GM19035 (cell line): ENCODE data around the gene SORCS2.

ENCODE experiments used
- ATAC-seq: cut with Tn5 transposase; IDR thresholded peaks from one replicate; pipeline ENCODE4 v1.9.1; 2021; ENCODE audit not compliant: unreplicated experiment

SORCS2 gene

DNA sequence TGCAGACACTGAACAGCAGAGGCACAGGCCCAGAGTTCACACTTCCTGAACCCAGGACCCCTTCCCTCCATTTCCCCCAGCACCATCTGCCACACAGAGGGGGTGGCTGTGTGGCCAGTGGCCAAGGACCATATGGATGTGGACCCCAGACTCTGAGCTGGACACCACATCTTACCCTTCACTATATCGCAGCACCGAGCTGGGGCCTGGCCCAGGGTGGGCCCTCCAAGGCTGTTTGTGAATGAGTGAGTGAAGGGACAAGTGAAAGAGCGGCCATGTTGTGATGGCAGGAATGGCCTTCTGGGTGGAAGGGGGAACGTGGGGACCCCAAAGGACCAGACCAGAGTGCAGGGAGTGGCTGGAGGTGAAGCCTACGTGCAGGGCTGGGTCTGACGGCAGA, 498.7 kb downstream of the SORCS2 start:
- no peak for ATAC-seq

DNA sequence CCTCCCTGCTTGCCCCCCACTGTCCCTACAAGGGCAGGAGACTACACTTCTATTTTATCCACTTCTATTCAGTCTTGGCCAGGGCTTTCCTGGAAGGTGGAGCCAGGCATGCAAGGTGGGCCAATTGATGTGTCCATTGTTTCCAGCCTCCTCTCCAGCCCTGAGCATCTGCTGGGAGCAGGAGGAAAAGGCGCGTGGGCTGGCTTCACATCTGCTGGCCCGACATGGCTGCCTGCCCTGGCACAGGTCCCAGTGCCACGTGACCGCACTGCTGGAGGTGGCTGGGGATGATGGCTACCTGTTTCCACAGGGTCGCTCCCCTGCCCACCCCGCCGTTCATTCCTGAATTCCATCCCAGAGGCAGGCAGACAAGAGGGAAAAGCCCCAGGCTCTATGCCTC, 499.6 kb downstream of the SORCS2 start:
- ATAC-seq = no peak

DNA sequence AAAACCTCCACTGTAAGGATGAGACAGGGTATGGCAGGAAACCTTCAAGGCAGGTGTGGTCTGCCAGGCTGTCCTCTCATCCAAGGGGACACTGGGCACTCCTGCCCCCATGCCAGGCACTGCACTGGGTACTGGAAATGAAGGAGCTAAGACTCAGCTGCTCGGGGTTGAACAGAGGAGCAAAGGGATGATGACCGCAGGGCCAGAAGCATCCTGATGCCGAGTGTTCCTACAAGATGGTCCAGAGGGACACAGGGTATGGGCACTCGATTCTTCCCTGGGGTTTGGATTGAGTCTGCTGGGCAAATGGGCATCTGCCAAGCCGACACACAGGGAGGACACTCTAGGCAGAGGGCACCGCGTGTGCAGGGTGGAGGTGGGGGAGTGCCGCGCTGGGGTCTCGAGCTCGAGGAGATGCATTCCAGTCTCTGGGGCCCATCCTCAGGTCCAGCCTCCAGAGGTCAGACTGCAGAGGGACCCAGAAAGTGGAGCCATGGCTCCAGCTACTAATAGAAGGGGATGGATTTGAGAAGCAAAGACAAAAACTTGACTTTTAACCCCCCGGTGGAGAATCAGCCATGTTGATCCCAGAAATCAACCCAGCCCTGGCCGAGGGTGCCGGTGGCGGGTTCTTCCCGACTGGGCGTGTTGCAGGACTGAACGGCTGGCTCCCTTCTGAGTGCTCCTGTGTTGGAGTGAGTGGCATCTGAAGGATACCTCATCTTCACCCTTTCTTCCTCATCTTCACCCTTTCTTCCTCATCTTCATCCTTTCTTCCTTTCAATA, 500.3 kb downstream of the SORCS2 start:
- ATAC-seq = no peak

DNA sequence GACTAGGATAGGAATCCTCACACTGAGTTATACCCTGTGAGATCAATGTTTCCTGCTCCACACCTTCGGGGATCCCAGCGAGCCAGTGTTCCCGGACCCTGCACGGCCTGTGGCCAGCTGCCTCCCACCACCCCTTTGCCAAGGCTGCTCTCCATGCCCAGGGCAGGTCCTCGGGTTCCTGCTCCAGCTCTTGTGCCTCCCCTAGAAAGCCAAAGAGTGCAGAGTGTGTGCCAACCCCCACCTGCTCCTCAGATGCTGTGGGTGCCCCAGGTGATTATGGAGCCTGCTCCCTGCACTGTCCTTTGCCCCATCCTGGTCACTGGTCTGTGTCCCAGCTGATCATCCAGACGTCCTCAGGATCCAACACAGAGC, 500.9 kb downstream of the SORCS2 start:
- ATAC-seq = no peak

DNA sequence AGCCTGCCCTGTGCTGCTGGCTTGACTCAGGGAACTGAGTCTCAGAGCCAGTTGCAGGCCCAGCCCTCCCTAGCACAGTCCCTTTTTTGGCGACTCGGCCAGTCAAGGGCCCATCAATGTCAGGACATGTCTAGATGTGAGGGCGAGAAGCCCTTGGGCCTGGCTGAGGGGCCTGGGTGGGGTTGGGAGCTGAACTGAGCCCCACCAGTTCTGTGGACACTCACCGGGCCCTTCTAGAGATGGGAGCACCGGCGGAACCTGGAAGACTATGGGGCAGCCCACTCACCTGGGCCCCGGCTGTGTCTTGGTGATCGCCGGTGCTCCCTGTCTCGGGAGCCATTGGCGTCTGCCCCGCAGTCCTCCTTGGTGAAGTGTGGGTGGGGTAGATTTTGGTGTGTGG, 501.4 kb downstream of the SORCS2 start:
- no peak for ATAC-seq

DNA sequence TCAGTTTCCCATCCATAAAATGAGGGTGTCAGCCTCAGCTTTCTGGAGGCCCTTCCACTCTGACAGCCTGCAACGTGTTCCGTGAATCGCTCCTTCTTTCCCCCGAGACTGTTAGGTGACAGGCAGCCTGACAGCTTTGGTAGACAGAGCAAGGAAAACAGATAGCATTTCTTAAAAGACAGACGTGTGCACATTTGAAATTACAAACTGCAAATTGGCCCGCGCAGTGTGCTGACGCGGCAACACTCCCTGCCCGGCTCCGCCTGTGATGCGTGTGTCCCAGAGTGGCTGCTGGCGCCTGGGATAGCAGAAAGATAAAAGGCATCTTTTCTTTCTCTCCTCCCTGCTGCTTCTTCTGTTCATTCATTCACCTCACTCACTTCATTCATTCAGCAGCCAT, 502.0 kb downstream of the SORCS2 start:
- no peak for ATAC-seq

DNA sequence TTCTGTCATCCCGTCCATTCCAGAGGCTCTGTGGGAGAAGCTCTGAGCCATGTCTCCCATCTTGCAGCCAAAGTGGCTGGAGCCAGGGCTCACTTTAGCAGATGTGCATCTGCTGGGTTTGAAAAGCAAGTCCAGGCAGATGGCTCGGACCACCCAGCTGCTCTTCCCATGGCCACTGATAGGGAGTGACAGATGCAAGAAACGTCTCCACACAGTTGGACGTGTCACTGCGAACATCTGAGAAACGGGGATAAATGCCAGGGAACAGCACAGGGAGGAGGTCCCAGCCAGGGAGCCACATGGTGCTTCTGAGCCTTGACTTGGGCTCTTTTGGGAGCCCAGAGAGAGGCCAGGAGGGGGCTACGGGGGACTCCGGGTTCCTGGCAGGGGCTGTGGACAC, 505.0 kb downstream of the SORCS2 start:
- ATAC-seq = no peak

DNA sequence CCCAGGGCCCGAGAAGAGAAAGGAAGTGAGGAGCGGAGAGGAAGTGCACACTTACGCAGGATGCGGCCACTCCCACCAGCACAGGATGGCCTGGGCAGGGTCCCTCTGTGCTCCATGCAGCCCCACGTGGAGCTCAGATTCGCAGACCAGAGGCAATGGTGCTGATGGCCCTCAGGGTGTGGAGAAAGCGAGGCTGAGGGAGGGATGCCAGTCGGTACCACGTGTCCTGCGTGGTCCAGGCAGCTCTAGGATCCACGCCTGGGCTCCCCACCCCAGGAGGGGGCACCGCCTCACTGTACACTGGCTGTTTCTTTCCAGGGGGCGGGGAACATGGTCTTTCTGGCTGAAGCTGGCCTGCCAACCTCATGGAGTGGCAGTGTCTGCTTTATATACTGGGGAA, 505.5 kb downstream of the SORCS2 start:
- ATAC-seq = no peak

DNA sequence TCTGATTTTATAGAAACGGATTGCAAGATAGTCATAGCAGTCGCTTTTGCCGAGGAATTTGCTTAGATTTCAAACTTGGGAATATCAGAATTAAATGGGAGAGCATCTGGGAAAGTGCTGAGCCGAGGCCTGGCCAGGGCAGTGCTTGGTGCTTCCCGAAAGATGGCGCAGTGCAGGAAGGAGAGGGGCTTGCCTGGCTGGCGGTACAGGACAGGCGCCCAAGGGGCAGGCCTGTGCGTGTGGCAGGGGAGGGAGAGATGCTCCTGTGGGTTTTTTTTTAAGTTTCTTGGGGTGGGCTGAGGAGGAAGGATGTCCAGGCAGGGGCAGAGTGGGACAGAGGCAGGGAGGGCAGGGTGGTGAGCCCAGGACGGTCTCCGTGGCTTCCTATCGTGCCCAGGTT, 506.2 kb downstream of the SORCS2 start:
- ATAC-seq = no peak

DNA sequence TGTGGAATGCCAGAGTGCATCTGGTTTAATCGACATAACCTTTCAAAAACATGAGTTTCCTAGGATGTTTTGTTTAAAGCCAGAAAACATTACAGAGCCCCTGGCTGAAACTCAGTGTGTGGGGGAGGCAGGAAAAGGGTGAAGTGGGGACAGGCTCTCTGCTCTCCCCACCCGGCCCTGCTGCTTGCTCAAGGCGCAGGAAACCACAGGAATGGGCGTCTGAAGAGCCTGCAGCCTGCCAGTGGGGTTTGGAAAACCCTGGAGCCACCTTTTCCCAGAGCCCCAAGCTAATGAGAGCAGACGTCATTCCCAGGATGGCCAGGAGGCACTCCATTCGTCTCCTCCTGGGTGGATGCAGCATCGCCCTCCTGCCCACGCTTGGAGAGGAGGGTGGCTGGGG, 506.7 kb downstream of the SORCS2 start:
- ATAC-seq = no peak

DNA sequence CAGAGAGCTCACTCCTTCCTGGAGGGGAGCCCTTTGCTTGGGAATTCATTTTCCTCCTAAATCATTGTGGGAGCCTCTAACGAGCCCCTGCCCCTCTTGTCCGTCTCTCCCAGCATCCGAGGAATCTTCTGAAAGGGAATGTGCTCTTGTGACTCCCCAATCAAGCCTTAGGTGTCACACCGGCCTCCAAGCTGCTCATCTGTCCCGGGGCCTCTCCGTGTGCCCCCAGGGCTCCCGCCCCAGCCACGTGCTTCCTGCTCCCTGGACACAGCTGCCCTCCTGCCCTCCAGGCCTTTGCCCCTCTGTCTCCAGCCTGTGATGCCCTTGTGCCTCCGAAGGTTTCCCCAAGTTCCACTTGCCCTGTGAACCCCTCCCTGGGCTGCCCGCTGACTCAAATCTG, 507.5 kb downstream of the SORCS2 start:
- ATAC-seq = no peak

DNA sequence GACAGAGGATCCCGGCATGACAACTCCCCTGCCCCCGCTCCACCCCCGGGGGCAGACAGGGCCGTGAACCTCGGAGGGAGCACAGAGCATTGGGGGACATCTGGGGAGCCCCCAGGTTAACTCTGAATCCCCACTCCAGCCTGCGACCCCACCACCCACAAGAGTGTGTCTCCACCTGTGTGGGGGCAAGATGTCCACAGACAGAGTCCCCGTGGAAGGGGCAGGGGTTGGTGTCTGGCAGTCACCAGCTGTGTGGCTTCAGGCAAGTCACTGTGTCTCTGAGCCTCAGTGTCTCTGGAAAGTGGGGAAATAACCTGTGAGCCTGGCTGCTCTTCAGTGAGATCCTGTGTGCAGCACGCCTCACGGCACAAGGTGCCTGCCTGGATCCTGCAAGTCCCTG, 508.3 kb downstream of the SORCS2 start:
- ATAC-seq = no peak

DNA sequence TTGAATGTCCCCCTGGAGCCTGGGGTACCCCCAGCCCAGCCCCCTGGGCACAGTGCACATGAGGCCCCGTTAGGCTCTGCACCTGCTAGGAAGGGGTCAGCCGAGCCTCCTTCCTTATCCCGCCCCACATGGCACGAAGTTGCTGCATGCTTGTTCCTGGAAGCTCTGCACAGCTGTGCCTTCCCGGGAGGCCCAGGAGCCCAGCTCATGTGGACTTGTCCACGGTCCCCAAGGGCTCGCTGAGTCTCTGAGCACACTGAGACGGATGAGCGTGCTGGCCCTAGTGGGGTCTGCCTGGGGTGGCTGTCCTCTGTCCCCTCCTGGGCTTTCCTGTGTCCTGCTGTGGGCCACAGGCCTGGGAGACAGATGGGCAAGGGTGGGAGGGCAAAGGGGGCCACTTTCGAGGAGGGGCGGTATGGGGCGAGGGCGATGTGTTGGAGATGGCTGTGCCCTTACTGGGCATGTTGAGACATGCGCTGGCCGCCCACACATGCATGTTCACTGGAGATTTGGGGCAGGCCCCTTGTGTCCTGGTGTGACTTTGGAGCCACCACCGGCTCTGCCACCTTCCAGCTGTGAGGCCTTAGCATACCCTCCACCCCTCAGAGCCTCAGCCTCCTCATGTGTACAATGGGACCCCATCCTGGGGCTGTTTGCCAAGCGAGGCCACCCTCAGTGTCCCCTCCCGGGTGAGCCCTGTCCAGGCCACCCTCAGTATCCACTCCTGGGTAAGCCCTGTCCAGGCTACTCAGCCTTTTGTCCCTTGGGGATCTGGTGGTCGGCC, 509.7 kb downstream of the SORCS2 start:
- no peak for ATAC-seq

DNA sequence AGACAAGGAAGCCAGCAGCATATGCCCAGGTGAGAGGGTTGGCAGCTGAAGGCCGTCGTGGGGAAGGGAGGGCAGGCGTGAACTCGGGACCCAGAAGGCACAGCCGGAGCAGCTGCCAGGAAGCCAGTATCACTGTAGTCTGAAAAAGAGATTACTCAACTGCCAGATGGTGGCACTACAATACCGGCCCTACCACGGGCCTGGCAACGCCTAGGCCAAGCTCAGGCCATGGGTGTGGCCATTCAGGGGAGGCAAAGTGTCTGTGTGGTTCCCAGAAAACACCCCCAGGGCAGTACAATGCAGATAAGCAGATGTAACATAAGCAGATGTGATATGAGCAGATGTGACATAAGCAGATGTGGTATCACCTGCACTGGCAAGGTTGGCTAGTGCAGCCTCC, 511.4 kb downstream of the SORCS2 start:
- no peak for ATAC-seq

DNA sequence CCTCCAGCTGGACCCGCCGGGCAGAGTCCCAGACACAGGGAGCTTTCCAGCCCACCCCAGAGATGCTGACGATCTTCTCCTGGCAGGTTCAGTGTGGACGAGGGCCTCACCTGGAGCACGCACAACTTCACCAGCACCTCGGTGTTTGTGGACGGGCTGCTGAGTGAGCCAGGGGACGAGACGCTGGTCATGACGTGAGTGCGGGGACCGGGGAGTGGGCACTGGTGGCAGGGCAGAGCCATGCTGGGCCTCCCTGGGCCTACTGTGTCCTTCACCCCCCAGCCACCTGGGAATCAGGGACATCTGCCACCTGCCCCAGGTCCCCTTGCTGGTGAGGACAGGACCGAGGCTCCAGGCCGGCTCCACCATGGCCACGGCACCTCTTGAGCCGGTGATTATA, 511.8 kb downstream of the SORCS2 start:
- no peak for ATAC-seq

DNA sequence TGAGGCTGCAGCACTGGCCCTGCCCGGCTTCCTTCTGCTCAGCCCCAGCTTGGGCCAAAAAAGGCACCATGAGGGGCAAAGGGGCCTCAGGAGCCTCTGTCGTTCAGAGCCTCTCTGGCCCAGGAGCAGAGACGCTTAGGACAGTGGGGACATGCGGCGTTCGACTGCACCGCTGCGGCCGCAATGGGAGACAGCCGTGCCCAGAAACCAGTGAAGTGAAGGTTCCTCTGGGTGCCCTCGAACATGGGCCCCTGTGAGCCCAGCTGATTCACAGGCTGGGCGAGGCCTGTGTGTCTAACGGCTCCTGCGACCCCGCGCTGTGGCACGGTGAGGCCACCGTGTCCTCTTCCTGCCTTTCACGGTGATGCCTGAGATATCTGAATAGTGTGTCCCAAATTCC, 512.3 kb downstream of the SORCS2 start:
- no peak for ATAC-seq

DNA sequence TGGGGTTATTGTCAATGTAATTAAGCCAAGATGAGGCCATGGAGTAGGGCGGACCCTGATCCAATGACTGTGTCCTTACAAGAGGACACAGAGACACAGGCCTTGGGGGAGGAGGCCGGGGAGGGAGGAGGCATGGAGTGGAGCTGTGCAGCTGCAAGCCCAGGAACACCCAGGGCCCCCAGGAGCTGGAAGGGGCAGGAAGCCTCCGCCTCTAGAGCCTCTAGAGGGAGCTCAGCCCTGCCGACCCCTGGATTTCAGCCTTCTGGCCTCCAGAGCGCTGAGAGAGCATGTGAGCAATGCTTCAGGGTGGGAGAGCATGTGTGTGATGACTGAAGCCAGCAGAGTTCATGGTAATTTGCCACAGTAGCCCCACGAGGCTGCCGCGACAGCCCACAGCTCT, 512.7 kb downstream of the SORCS2 start:
- no peak for ATAC-seq

DNA sequence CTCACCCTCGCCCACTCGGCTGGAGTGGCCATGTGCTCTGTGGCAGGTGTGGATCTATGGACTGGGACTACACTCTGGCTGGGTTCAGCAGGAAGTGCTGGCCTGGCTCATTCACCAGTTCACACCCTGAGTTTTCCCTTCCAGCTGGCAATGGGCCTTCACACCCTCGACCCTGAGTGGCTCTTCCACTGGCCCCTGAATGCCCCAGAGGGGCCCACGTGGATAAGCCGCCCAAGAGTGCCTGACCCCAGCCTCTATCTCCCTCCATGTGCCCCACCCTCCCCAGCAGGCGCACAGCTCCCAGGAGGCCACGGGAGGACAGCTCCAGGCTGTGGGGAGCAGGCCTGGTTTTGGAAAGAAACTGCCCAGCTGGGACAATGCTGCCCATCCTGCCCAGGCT, 513.3 kb downstream of the SORCS2 start:
- ATAC-seq = no peak

DNA sequence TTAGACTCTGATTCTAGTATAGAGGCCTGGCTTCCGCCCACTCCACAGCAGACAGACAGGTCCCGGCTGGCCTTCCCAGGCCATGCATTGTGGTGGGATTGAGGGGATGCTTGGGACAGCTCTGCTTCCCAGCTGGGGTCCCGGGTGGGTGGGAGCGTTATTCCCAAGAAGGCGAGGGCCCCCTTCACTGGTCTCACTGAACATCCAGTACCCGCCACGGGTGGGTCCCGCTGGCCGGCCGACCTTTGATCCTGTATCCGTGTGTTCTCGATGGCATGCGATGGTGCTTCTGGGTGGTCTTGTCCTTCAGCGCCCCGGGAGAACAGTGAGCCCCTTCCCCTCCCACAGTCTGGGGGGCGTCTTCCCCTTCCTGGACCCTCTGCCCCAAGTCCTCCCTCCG, 515.9 kb downstream of the SORCS2 start:
- no peak for ATAC-seq

DNA sequence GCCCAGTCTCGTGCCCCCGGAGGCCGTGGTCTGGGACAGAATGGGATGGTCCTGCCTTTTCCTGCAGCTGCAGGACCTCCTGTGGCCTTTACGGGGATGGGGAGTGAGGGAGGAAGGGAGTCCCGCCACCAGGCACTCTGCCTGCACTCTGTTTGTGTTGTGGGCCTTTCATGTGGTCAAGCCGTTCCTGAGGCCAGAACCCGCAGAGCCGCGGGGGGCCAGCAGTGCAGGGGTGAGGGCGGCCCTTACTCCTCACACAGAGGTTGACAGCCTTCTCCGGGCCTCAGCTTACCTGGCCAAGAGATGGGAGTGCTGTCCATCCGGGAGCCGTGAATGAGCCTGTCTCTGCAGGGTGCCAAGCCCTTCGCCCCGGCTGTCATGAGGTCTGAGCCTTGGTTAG, 516.6 kb downstream of the SORCS2 start:
- no peak for ATAC-seq

DNA sequence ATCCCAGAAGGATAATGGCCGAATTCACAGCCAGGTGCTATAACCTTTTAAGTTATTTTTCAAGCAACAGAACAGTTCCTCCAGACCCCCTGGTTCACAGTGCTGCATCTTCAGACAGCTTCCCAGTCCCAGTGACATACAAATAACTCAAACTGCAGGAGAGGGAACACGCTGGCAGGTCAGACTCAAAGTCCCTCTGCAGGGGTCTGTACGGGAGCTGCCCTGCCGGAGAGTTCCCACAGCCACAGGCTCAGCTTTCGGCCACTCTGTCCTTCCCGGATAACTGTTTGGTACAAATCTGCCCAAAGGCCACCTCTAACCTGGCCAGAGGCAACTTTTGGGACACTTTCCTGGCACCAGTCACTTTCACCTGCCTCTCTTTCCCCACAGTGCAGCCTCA, 517.1 kb downstream of the SORCS2 start:
- no peak for ATAC-seq

DNA sequence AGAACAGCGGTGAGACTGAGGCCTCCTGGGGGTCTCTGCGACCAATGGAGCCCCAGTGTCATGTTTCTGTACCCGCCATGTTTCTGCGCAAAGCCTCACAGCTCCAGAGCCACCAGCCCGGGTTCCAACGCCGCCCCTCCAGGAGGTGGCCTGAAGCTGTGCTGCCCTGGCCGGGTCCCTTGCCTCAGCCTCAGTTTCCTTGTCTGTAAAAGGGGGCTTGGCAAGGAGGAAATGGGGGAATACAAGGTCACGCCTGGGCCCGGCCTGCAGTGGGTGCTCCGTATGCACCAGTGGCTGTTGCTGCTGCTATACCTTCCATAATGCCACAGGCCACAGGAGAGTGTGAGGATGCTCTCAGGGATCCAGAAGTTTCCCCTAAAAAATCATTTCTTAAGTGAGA, 517.8 kb downstream of the SORCS2 start:
- ATAC-seq = no peak
